Neural cell (in vitro differentiated cells): ENCODE data around the gene MAPK8IP3. TPM values are rescaled to one million over a fixed set of nuclear protein-coding genes. Genes with fewer than 3 reads are reported as not detected.

ENCODE experiments used
- H2AFZ ChIP-seq: fragments of 200-600, 300-800 bp; sonication (generic), shearing (Covaris generic); 2 replicates; pipeline ENCODE4 v1.6.0; 2014; ENCODE audit warnings: low read depth, mild to moderate bottlenecking, antibody characterized with exemption, low read length, moderate library complexity
- H3F3A ChIP-seq: fragments of 200-600 bp; shearing (Covaris generic); 2 replicates; pipeline ENCODE4 v1.6.1; 2016; ENCODE audit warnings: mild to moderate bottlenecking, moderate library complexity, mixed read lengths, antibody characterized with exemption, low read length; ENCODE audit not compliant: insufficient read depth, poor library complexity, severe bottlenecking
- H3K27ac ChIP-seq: fragments of 200-600, 300-800 bp; sonication (generic), shearing (Covaris generic); 2 replicates; pipeline ENCODE4 v1.5.1; 2014; ENCODE audit warnings: mild to moderate bottlenecking, low read length, moderate library complexity
- H3K27me3 ChIP-seq: fragments of 300-800, 200-600 bp; sonication (generic), shearing (Covaris generic); 2 replicates; pipeline ENCODE4 v1.6.0; 2014; ENCODE audit warnings: mild to moderate bottlenecking, low read depth, low read length, moderate library complexity; ENCODE audit not compliant: insufficient read depth
- H3K36me3 ChIP-seq: fragments of 300-800, 200-600 bp; sonication (generic), shearing (Covaris generic); 2 replicates; pipeline ENCODE4 v1.5.1; 2014; ENCODE audit warnings: mild to moderate bottlenecking, antibody characterized with exemption, low read length, moderate library complexity; ENCODE audit not compliant: insufficient read depth
- H3K4me2 ChIP-seq: fragments of 300-800, 200-600 bp; sonication (generic), shearing (Covaris generic); 2 replicates; pipeline ENCODE4 v1.6.0; 2014; ENCODE audit warnings: mild to moderate bottlenecking, low read length
- H3K4me3 ChIP-seq: fragments of 300-800, 200-600 bp; sonication (generic), shearing (Covaris generic); 2 replicates; pipeline ENCODE4 v1.5.1; 2014; ENCODE audit warnings: mild to moderate bottlenecking, low read length, moderate library complexity
- H3K79me2 ChIP-seq: fragments of 200-600 bp; shearing (Covaris generic); replicated peaks from 2 replicates; pipeline ENCODE4 v1.6.0; 2014; ENCODE audit warnings: mild to moderate bottlenecking, low read length, moderate library complexity; ENCODE audit not compliant: insufficient read depth
- H3K9ac ChIP-seq: fragments of 300-800, 200-600 bp; sonication (generic), shearing (Covaris generic); 2 replicates; pipeline ENCODE4 v1.6.1; 2016; ENCODE audit warnings: mild to moderate bottlenecking, low read length, mixed read lengths
- H3K9me2 ChIP-seq: fragments of 200-600 bp; shearing (Covaris generic); 2 replicates; pipeline ENCODE4 v1.6.1; 2016; ENCODE audit warnings: mild to moderate bottlenecking, low read length, mixed read lengths; ENCODE audit not compliant: insufficient read depth
- H3K9me3 ChIP-seq: fragments of 200-600, 300-800 bp; sonication (generic), shearing (Covaris generic); 2 replicates; pipeline ENCODE4 v1.6.1; 2016; ENCODE audit warnings: mild to moderate bottlenecking, mixed run types, low read length, moderate library complexity, mixed read lengths
- H4K20me1 ChIP-seq: fragments of 200-600 bp; shearing (Covaris generic); 2 replicates; pipeline ENCODE4 v1.6.1; 2016; ENCODE audit warnings: mild to moderate bottlenecking, mixed run types; ENCODE audit not compliant: insufficient read depth
- EP300 ChIP-seq: fragments of 450-650 bp; conservative IDR thresholded peaks from 2 replicates; pipeline ENCODE4 v1.6.1; 2014; ENCODE audit warnings: antibody characterized with exemption, mild to moderate bottlenecking, moderate library complexity; ENCODE audit not compliant: poor library complexity, severe bottlenecking
- EZH2 ChIP-seq: fragments of 200-600, 300-800 bp; shearing (Covaris generic), sonication (generic); IDR thresholded peaks from 2 replicates; pipeline ENCODE4 v1.6.1; 2014; ENCODE audit warnings: antibody characterized with exemption, low read length, borderline replicate concordance, mild to moderate bottlenecking; ENCODE audit not compliant: insufficient read depth, poor library complexity, severe bottlenecking
- MXI1 ChIP-seq: fragments of 450-650 bp; conservative IDR thresholded peaks from 2 replicates; pipeline ENCODE4 v1.6.1; 2014; ENCODE audit warnings: antibody characterized with exemption, mild to moderate bottlenecking; ENCODE audit not compliant: poor library complexity, severe bottlenecking
- POLR2AphosphoS5 ChIP-seq: IDR thresholded peaks from 2 replicates; pipeline ENCODE4 v1.6.1; 2012
- RAD21 ChIP-seq: fragments of 450-650 bp; conservative IDR thresholded peaks from 2 replicates; pipeline ENCODE4 v1.6.1; 2014; ENCODE audit warnings: antibody characterized with exemption, mild to moderate bottlenecking, moderate library complexity
- REST ChIP-seq: IDR thresholded peaks from 2 replicates; pipeline ENCODE4 v1.6.1; 2012; ENCODE audit warnings: borderline replicate concordance
- SMC3 ChIP-seq: fragments of 450-650 bp; conservative IDR thresholded peaks from 2 replicates; pipeline ENCODE4 v1.6.1; 2014; ENCODE audit warnings: antibody characterized with exemption, mild to moderate bottlenecking, moderate library complexity; ENCODE audit not compliant: poor library complexity
- TAF1 ChIP-seq: IDR thresholded peaks from 2 replicates; pipeline ENCODE4 v1.6.1; 2012; ENCODE audit warnings: low read depth
- polyA plus RNA-seq: library from polyadenylated mRNA; depleted of rRNA; stranded (reverse); fragments of >200 nt; gene quantifications from 2 replicates; pipeline ENCODE4 v1.2.3, GENCODE V29; 2014
- TF ChIP-seq, protein P1 (sequence below): fragments of 450-650 bp; IDR thresholded peaks from 2 replicates; pipeline ENCODE4 v1.5.1; 2014; ENCODE audit warnings: antibody characterized with exemption, mild to moderate bottlenecking, moderate library complexity; ENCODE audit not compliant: poor library complexity, severe bottlenecking

Gene MAPK8IP3
- polyA plus RNA-seq, 1 donor from 2014 or later, result 51.0 TPM

GRCh38 chr16:1808691-1809090 is 102.7 kb downstream of the MAPK8IP3 start:
- Histone ChIP-seq H4K20me1 (no peaks in the 10 kb centered on the region), H3K79me2 (no peaks in the 10 kb centered on the region), H3K9me2 (no peaks in the 10 kb centered on the region), H3K9ac (no peak overlapping the region), H3F3A (no peaks in the 10 kb centered on the region), H3K27me3 (no peaks in the 10 kb centered on the region), H3K36me3 (no peaks in the 10 kb centered on the region), H2AFZ (no peak overlapping the region), H3K27ac (no peak overlapping the region), H3K9me3 (no peaks in the 10 kb centered on the region), H3K4me2 (no peak overlapping the region), H3K4me3 (no peak overlapping the region)
- TF ChIP-seq EP300, result no peak
- TF ChIP-seq POLR2AphosphoS5, result no peak
- no peak for TF ChIP-seq REST
- no peak for TF ChIP-seq MXI1
- TF ChIP-seq, protein P1, sequence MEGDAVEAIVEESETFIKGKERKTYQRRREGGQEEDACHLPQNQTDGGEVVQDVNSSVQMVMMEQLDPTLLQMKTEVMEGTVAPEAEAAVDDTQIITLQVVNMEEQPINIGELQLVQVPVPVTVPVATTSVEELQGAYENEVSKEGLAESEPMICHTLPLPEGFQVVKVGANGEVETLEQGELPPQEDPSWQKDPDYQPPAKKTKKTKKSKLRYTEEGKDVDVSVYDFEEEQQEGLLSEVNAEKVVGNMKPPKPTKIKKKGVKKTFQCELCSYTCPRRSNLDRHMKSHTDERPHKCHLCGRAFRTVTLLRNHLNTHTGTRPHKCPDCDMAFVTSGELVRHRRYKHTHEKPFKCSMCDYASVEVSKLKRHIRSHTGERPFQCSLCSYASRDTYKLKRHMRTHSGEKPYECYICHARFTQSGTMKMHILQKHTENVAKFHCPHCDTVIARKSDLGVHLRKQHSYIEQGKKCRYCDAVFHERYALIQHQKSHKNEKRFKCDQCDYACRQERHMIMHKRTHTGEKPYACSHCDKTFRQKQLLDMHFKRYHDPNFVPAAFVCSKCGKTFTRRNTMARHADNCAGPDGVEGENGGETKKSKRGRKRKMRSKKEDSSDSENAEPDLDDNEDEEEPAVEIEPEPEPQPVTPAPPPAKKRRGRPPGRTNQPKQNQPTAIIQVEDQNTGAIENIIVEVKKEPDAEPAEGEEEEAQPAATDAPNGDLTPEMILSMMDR, result no peak
- TF ChIP-seq RAD21, result no peak
- TF ChIP-seq TAF1, result no peak
- no peak for TF ChIP-seq EZH2
- no peak for TF ChIP-seq SMC3

- H3F3A ChIP-seq, result no peaks in the 10 kb centered on the region
- H3K9me3 ChIP-seq, result no peaks in the 10 kb centered on the region
- H3K9ac ChIP-seq, result no peak overlapping the region
- H4K20me1 ChIP-seq, result no peaks in the 10 kb centered on the region
- no peaks in the 10 kb centered on the region for H3K36me3 ChIP-seq
- H3K4me3 ChIP-seq, result no peak overlapping the region
- no peak for TF ChIP-seq MXI1
- no peak for TF ChIP-seq POLR2AphosphoS5
- no peak for TF ChIP-seq REST
- TF ChIP-seq EP300, result no peak
- H3K4me2 ChIP-seq, result no peak overlapping the region
- no peak overlapping the region for H3K27ac ChIP-seq
- no peaks in the 10 kb centered on the region for H3K27me3 ChIP-seq
- H3K9me2 ChIP-seq, result no peaks in the 10 kb centered on the region
- no peaks in the 10 kb centered on the region for H3K79me2 ChIP-seq
- no peak overlapping the region for H2AFZ ChIP-seq
Observed at GRCh38 chr16:1809281-1809801, 103.3 kb downstream of the MAPK8IP3 start.
